Esophagus squamous epithelium (tissue), 4 donors: ENCODE results near the gene EGFL7.

Experiments used
- CTCF ChIP-seq, 6 experiments: fragments of 450-650 bp in 4 of 6; fragments of 200-600 bp in 2 of 6; sonication (generic) in 2 of 6; IDR thresholded peaks; one replicate each; pipeline ENCODE4 v1.5.1; 2016 to 2019; ENCODE audit warnings: antibody characterized with exemption in 6 of 6, mild to moderate bottlenecking in 4 of 6, moderate library complexity in 4 of 6
- POLR2A ChIP-seq, 4 donors: fragments of 450-650 bp; IDR thresholded peaks; one replicate each; pipeline ENCODE4 v1.6.1; 2017; ENCODE audit warnings: antibody characterized with exemption in 4 of 4, mild to moderate bottlenecking in 4 of 4, moderate library complexity in 3 of 4

- TF ChIP-seq CTCF (IDR thresholded peaks at IDR 0.05) (no peak), POLR2A (IDR thresholded peaks at IDR 0.05) (no peak)
These were observed 9.2 kb upstream of the EGFL7 start for GRCh38 chr9:136653323-136654079.
